Measurements from ENCODE around the gene PROM1. TPM values are rescaled to one million over a fixed set of nuclear protein-coding genes. Genes with fewer than 3 reads are reported as not detected.

The PROM1 gene
- total and polyA plus RNA-seq, 11 donors: 1.5 to 30.5 (median 6.0) TPM

DNA sequence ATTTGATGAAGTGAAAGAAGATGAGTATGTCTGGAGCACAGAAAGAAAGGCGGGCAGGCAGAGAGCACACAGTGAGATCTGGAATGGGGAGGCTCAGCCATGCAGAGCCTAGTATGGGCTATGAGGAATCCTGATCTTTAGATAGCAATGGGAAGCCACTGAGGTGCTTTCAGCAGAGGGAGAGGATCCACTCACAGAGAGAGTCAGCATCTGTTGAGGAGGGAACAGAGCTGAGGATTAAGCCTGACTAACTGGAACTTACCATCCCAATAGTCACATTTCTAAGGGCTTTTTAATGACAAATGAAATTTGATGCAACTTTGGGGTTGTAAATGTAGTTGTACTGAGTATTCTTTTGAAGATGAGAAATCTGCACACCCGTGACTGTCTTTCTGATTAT, 100.2 kb downstream of the PROM1 start:
- DNase-seq: no peak
- H3K9me3 ChIP-seq: no peaks in the 10 kb centered on the region
- TF ChIP-seq, protein P1, sequence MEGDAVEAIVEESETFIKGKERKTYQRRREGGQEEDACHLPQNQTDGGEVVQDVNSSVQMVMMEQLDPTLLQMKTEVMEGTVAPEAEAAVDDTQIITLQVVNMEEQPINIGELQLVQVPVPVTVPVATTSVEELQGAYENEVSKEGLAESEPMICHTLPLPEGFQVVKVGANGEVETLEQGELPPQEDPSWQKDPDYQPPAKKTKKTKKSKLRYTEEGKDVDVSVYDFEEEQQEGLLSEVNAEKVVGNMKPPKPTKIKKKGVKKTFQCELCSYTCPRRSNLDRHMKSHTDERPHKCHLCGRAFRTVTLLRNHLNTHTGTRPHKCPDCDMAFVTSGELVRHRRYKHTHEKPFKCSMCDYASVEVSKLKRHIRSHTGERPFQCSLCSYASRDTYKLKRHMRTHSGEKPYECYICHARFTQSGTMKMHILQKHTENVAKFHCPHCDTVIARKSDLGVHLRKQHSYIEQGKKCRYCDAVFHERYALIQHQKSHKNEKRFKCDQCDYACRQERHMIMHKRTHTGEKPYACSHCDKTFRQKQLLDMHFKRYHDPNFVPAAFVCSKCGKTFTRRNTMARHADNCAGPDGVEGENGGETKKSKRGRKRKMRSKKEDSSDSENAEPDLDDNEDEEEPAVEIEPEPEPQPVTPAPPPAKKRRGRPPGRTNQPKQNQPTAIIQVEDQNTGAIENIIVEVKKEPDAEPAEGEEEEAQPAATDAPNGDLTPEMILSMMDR (IDR thresholded peaks at IDR 0.05): no peak
- no peak for TF ChIP-seq POLR2A (IDR thresholded peaks at IDR 0.05)
- H3K4me1 ChIP-seq: no peaks in the 10 kb centered on the region
- ATAC-seq: no peak
- H3K4me3 ChIP-seq: no peak overlapping the region
- H3K36me3 ChIP-seq: peaks cover 0 to 51% (median 0%) of the 10 kb centered on the region in 9 donors
- no peak overlapping the region for H3K27ac ChIP-seq
- WGBS, 4 donors: 93 to 95% (median 95%) methylated on average over 2 of the region's 2 CpGs
- no peaks in the 10 kb centered on the region for H3K27me3 ChIP-seq
- intact Hi-C loops (cut with DNase I): no loop called here

DNA sequence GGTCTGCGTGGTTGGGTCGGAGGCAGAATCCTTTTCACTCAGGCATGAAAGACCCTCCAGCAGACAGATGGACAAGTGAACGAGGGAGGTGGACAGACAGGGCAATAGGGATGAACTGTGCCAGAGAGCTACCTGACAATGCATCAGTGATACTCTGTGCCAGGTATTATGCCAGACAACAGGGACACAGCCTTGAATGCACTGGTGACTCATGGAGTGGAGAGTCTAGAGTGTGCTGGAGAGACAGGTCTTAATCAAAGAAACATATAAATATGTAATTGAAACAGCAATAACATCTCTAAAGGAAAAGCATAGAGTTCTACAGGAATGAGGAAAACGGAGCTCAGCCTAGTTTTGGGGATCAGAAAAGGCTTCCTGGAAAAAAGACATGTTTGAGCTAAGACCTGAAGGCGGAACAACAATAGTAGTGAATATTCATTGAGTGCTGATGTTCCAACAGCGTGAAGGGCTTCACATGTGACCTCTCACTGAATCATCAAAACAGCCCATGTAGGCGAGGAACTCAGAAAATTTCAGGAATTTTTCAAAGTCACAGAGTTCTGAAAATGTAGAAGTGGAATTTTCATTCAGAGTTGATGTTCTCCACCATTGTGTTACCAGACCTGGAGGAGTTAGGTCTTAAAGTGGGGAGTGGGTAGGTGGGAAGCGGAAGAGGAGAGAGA, 100.8 kb downstream of the PROM1 start:
- H3K4me3 ChIP-seq: no peak overlapping the region
- H3K4me1 ChIP-seq: no peaks in the 10 kb centered on the region
- WGBS, 4 donors: 91 to 94% (median 94%) methylated on average over 8 of the region's 8 CpGs

DNA sequence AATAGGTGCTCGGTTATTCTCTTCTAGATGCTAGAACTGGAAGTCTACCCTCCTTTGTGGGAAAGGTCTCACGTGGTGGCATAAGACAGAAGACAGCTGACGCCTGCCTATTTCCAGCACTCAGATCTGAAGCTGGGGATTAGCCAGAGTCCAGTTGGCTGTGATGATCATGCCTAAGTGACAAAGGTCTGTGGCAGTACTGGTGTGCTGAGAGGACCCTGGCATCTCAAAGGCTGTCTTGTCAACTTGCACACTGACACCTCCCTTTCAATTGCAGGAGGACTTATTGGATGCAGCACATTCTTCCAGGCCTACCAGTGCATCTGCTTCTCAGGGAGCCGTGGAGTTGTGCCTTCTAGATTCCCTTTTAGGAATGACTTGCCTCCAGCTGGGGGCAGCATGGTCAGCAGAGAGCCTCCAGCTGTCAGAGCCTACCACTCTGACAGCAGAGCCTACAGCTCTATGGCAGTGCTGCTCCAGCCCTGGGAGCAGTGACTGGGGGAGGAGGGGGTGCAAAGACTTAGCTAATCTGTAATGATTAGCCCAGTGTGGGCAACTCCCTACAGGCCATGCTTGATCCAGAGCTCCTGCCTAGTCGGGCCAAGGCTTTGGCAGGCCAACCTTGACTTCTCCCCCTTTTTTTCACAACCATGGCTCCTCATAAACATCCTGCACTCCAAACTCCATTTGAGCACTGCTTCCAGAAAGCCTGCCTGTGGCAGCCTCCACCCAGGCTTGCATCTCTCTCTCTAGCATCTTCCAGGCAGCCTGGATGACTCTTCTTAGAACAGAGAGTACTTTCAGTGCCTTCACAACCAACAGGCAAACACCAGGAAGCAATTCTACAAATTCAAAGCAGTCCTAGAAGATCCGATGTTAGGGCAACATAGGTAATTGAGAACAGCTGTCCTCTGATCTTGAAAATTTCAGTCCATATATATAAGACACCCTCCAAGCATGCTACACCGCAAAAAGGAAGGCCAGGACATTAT, 107.1 kb downstream of the PROM1 start:
- WGBS, 4 donors: 66 to 73% (median 69%) methylated on average over 7 of the region's 7 CpGs
- H3K27ac ChIP-seq: no peak overlapping the region

More for the DNA sequence above, 100.8 kb downstream of the PROM1 start:
- H3K9me3 ChIP-seq: no peaks in the 10 kb centered on the region
- no peak for ATAC-seq
- TF ChIP-seq, protein P1 (IDR thresholded peaks at IDR 0.05): no peak
- H3K27me3 ChIP-seq: no peaks in the 10 kb centered on the region
- intact Hi-C loops (cut with DNase I): no loop called here
- DNase-seq: no peak
- peaks cover 0 to 54% (median 0%) of the 10 kb centered on the region in 9 donors for H3K36me3 ChIP-seq
- H3K27ac ChIP-seq: no peak overlapping the region

More for the DNA sequence above, 107.1 kb downstream of the PROM1 start:
- Histone ChIP-seq H3K4me3 (no peak overlapping the region), H3K36me3 (peaks cover 0 to 14% (median 0%) of the 10 kb centered on the region in 9 donors), H3K4me1 (peaks cover 0 to 9% (median 0%) of the 10 kb centered on the region in 12 donors), H3K9me3 (no peaks in the 10 kb centered on the region), H3K27me3 (no peaks in the 10 kb centered on the region)
- peak; percentile 26 to 88 (median 76) for ATAC-seq
- peak in 2 of 5 donors; percentile 29 to 52 for DNase-seq
- intact Hi-C loops (cut with DNase I): no loop called here
- TF ChIP-seq, protein P1 (IDR thresholded peaks at IDR 0.05): peak in 1 of 12 donors; percentile 26
- no peak for TF ChIP-seq POLR2A (IDR thresholded peaks at IDR 0.05)

All from heart left ventricle (tissue), 16 donors.